SK-N-SH (cell line): ENCODE data around the gene ELAC2. TPM values are rescaled to one million over a fixed set of nuclear protein-coding genes. Genes with fewer than 3 reads are reported as not detected.

Source experiments
- CTCF ChIA-PET: fragments of 300-600, 350-600 bp; formaldehyde crosslinking; extraction: SDS; loops from one replicate; lab custom pipeline; 2021; lab: Yijun Ruan, JAX
- POLR2A ChIA-PET: fragments of 350-600 bp; sonication (Branson Sonifier 250); formaldehyde crosslinking; extraction: SDS; loops from one replicate; lab custom pipeline; 2020; ENCODE audit warnings: antibody characterized with exemption, inconsistent platforms; lab: Yijun Ruan, JAX
- DNase-seq: peaks from one replicate; pipeline ENCODE4 v3.0.0; 2012
- H2AFZ ChIP-seq: fragments of 200-600 bp; sonication (generic); 2 replicates; pipeline ENCODE4 v1.8.1; 2016; ENCODE audit warnings: antibody characterized with exemption, mild to moderate bottlenecking, low read depth
- H3F3A ChIP-seq: fragments of 200-600 bp; sonication (generic); replicated peaks from 2 replicates; pipeline ENCODE3; 2016; ENCODE audit warnings: antibody characterized with exemption, mild to moderate bottlenecking; ENCODE audit not compliant: insufficient read depth
- H3K27ac ChIP-seq, 2 experiments: fragments of 200-500 bp in 1 of 2; fragments of 200-600 bp in 1 of 2; sonication (Bioruptor generic) in 1 of 2; sonication (generic), shearing (Covaris generic) in 1 of 2; 2 replicates each; pipeline versions ENCODE4 v1.5.1 to v1.6.1; 2014 to 2016; ENCODE audit warnings: low read depth in 2 of 2, inconsistent platforms in 1 of 2, low read length in 1 of 2, mild to moderate bottlenecking in 1 of 2, mixed read lengths in 1 of 2
- H3K27me3 ChIP-seq: fragments of 200-600 bp; sonication (generic), shearing (Covaris generic); 2 replicates; pipeline ENCODE4 v1.6.1; 2016; ENCODE audit warnings: mixed run types; ENCODE audit not compliant: insufficient read depth
- H3K36me3 ChIP-seq, 2 experiments: fragments of 200-500 bp in 1 of 2; fragments of 200-600 bp in 1 of 2; sonication (Bioruptor generic) in 1 of 2; sonication (generic) in 1 of 2; replicated peaks in 1 of 2; 2 replicates each; pipeline versions ENCODE3 to v1.5.1; 2014 to 2016; ENCODE audit warnings: low read length in 1 of 2, mild to moderate bottlenecking in 1 of 2; ENCODE audit not compliant: insufficient read depth in 2 of 2, control insufficient read depth in 1 of 2
- H3K4me1 ChIP-seq, 2 experiments: fragments of 200-500 bp in 1 of 2; fragments of 200-600 bp in 1 of 2; sonication (Bioruptor generic) in 1 of 2; sonication (generic), shearing (Covaris generic) in 1 of 2; 2 replicates each; pipeline versions ENCODE4 v1.5.1 to v1.6.1; 2014 to 2016; ENCODE audit warnings: low read depth in 1 of 2, low read length in 1 of 2, mixed run types in 1 of 2; ENCODE audit not compliant: insufficient read depth in 2 of 2, control insufficient read depth in 1 of 2
- H3K4me2 ChIP-seq: fragments of 200-600 bp; sonication (generic), shearing (Covaris generic); 2 replicates; pipeline ENCODE4 v1.6.1; 2017; ENCODE audit warnings: mixed run types
- H3K4me3 ChIP-seq, 2 experiments: fragments of 200-500 bp in 1 of 2; fragments of 200-600 bp in 1 of 2; sonication (Bioruptor generic) in 1 of 2; sonication (generic), shearing (Covaris generic) in 1 of 2; 2 replicates each; pipeline versions ENCODE4 v1.5.1 to v1.8.1; 2014 to 2016; ENCODE audit warnings: low read depth in 2 of 2, inconsistent platforms in 1 of 2, low read length in 1 of 2, mild to moderate bottlenecking in 1 of 2, mixed read lengths in 1 of 2, moderate library complexity in 1 of 2
- H3K79me2 ChIP-seq: fragments of 200-600 bp; sonication (generic); 2 replicates; pipeline ENCODE4 v1.8.1; 2017; ENCODE audit warnings: mild to moderate bottlenecking; ENCODE audit not compliant: insufficient read depth
- H3K9ac ChIP-seq: fragments of 200-600 bp; sonication (generic); 2 replicates; pipeline ENCODE4 v1.6.1; 2017; ENCODE audit warnings: mixed run types
- H3K9me2 ChIP-seq: fragments of 200-600 bp; sonication (generic); 2 replicates; pipeline ENCODE4 v1.6.1; 2017; ENCODE audit warnings: mixed run types
- H3K9me3 ChIP-seq: fragments of 200-600 bp; sonication (generic); 2 replicates; pipeline ENCODE4 v1.6.1; 2017; ENCODE audit warnings: mixed run types, mild to moderate bottlenecking, moderate library complexity
- H4K20me1 ChIP-seq: fragments of 200-600 bp; sonication (generic); 2 replicates; pipeline ENCODE4 v1.6.1; 2017; ENCODE audit warnings: mild to moderate bottlenecking, mixed run types; ENCODE audit not compliant: insufficient read depth
- ELF1 ChIP-seq: IDR thresholded peaks from 2 replicates; pipeline ENCODE4 v1.4.0; 2012
- EP300 ChIP-seq, 2 experiments: IDR thresholded peaks; 2 replicates each; pipeline versions ENCODE4 v1.4.0 to v1.6.1; 2012; ENCODE audit warnings: borderline replicate concordance in 1 of 2, low read depth in 1 of 2, low read length in 1 of 2
- EZH2phosphoT487 ChIP-seq: fragments of 200-600 bp; sonication (generic); IDR thresholded peaks from 2 replicates; pipeline ENCODE4 v1.6.1; 2017; ENCODE audit warnings: low read depth, mixed run types, mild to moderate bottlenecking, antibody characterized with exemption, moderate library complexity, borderline replicate concordance
- FOXJ3 ChIP-seq: sonication (generic); formaldehyde crosslinking; IDR thresholded peaks from 2 replicates; pipeline ENCODE4 v1.5.1; 2020; ENCODE audit warnings: mild to moderate bottlenecking, missing genetic modification reagents
- GATA2 ChIP-seq: sonication (generic); formaldehyde crosslinking; IDR thresholded peaks from 2 replicates; pipeline ENCODE4 v1.5.0; 2020; ENCODE audit warnings: mild to moderate bottlenecking, missing genetic modification reagents
- MEF2A ChIP-seq: IDR thresholded peaks from 2 replicates; pipeline ENCODE4 v1.4.0; 2012; ENCODE audit warnings: low read depth, borderline replicate concordance
- POLR2AphosphoS5 ChIP-seq: IDR thresholded peaks from 2 replicates; pipeline ENCODE4 v1.6.1; 2012; ENCODE audit warnings: low read depth, low read length
- RCOR1 ChIP-seq: fragments of 150-350 bp; IDR thresholded peaks from 2 replicates; pipeline ENCODE4 v1.6.1; 2017; ENCODE audit warnings: antibody characterized with exemption, low read length
- RFX5 ChIP-seq: IDR thresholded peaks from 2 replicates; pipeline ENCODE4 v1.6.1; 2012; ENCODE audit warnings: mild to moderate bottlenecking, improper control_type of control experiment, low read length
- RXRA ChIP-seq: IDR thresholded peaks from 2 replicates; pipeline ENCODE4 v1.4.0; 2012; ENCODE audit warnings: low read depth, mild to moderate bottlenecking, borderline replicate concordance
- SMC3 ChIP-seq: IDR thresholded peaks from 2 replicates; pipeline ENCODE4 v1.6.1; 2012; ENCODE audit warnings: low read depth, low read length, improper control_type of control experiment
- TAF1 ChIP-seq: IDR thresholded peaks from 2 replicates; pipeline ENCODE4 v1.6.1; 2012; ENCODE audit warnings: low read depth, mild to moderate bottlenecking, low read length, moderate library complexity, borderline replicate concordance
- TCF12 ChIP-seq: IDR thresholded peaks from 2 replicates; pipeline ENCODE4 v1.4.0; 2012
- YY1 ChIP-seq: IDR thresholded peaks from 2 replicates; pipeline ENCODE4 v1.4.0; 2012; ENCODE audit warnings: low read depth, mild to moderate bottlenecking
- WGBS: methylation state at CpG from one replicate; pipeline ENCODE4 v1.1.6; 2017; ENCODE audit warnings: low lambda C conversion rate; 5-methylcytosine and 5-hydroxymethylcytosine counted together
- polyA plus RNA-seq, 3 experiments: library from polyadenylated mRNA; depleted of rRNA; stranded (reverse); fragments of >200 nt; gene quantifications; 2 replicates each; pipeline ENCODE4 v1.2.3, GENCODE V29; 2012
- TF ChIP-seq, protein P1 (sequence below): IDR thresholded peaks from 2 replicates; pipeline ENCODE4 v1.4.0; 2012; ENCODE audit warnings: low read depth
- TF ChIP-seq, protein P2 (sequence below): IDR thresholded peaks from 2 replicates; pipeline ENCODE4 v1.4.0; 2012; ENCODE audit warnings: low read depth, borderline replicate concordance
- TF ChIP-seq, protein P3 (sequence below): IDR thresholded peaks from 2 replicates; pipeline ENCODE4 v1.4.0; 2012; ENCODE audit warnings: low read depth, borderline replicate concordance
- TF ChIP-seq, protein P4 (sequence below): fragments of 200-600 bp; sonication (generic); IDR thresholded peaks from 2 replicates; pipeline ENCODE4 v1.6.1; 2017; ENCODE audit warnings: antibody characterized with exemption, mild to moderate bottlenecking, moderate library complexity

ELAC2 gene
- polyA plus RNA-seq, 1 of the 3 experiments (the other 2 are of a cell fraction): 77.6 TPM

- no peaks in the 10 kb centered on the region for H3K9me3 ChIP-seq
- H4K20me1 ChIP-seq: no peaks in the 10 kb centered on the region
- H2AFZ ChIP-seq: no peak overlapping the region
- ChIA-PET POLR2A (no interaction called here), CTCF (interaction anchor here (1.0 to 11.1 kb wide), 3 partner anchors 16 to 67 kb away, joined by 4 to 119 read pairs (median 5); no protein-coding TSS in a partner anchor)
- TF ChIP-seq FOXJ3 (CRISPR knock-in tag) (no peak), GATA2 (no peak), POLR2AphosphoS5 (no peak)
- TF ChIP-seq, protein P1, sequence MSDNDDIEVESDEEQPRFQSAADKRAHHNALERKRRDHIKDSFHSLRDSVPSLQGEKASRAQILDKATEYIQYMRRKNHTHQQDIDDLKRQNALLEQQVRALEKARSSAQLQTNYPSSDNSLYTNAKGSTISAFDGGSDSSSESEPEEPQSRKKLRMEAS: no peak
- TF ChIP-seq, protein P2, sequence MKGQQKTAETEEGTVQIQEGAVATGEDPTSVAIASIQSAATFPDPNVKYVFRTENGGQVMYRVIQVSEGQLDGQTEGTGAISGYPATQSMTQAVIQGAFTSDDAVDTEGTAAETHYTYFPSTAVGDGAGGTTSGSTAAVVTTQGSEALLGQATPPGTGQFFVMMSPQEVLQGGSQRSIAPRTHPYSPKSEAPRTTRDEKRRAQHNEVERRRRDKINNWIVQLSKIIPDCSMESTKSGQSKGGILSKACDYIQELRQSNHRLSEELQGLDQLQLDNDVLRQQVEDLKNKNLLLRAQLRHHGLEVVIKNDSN: no peak
- 57% methylated on average over 12 of the region's 12 CpGs for WGBS
- no peaks in the 10 kb centered on the region for H3K9me2 ChIP-seq
- H3K4me3 ChIP-seq: no peak overlapping the region
- H3K36me3 ChIP-seq: no peaks in the 10 kb centered on the region
- peaks cover 28% of the 10 kb centered on the region for H3K27me3 ChIP-seq
- no peak for DNase-seq
- no peak overlapping the region for H3K9ac ChIP-seq
- peaks cover 0 to 12% of the 10 kb centered on the region in 2 experiments; a peak in 2 of 4 replicates for H3K4me1 ChIP-seq
- no peak overlapping the region for H3K27ac ChIP-seq
- no peaks in the 10 kb centered on the region for H3K79me2 ChIP-seq
- no peaks in the 10 kb centered on the region for H3F3A ChIP-seq
- H3K4me2 ChIP-seq: no peak overlapping the region
These were observed 28.5 kb upstream of the ELAC2 start for GRCh38 chr17:13046361-13046760.

DNA sequence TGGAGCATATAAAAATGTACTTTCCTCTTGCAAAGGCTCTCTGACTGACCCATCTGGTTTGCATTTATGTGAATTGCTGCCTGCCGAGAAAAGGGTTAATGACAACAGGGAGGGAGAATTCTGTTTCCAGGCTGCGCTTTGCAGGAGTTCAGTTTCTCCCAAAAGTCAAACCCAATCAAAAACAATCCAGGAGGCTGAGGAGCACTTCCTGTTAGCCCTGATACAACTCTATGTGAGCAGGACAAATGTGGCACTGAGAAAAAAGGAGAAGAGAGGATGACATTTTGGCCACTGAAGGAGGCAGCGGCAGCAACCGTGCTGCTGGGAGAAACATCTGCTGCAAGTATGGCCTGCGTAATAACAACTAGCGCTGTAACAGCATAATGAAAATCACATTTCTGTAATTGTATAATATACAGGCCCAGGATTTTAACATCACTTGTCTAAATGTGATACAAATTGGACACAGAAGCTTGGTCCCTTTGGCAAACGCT lies 26.8 kb upstream of the ELAC2 start:
- Histone ChIP-seq H3K4me1 (peaks cover 0 to 12% of the 10 kb centered on the region in 2 experiments; a peak in 2 of 4 replicates), H3F3A (no peaks in the 10 kb centered on the region), H3K79me2 (no peaks in the 10 kb centered on the region), H2AFZ (no peak overlapping the region), H3K27ac (peak overlapping the region in 1 of 2 experiments; percentile 90; a peak in 2 of 4 replicates), H3K27me3 (peaks cover 31% of the 10 kb centered on the region), H3K4me2 (peak overlapping the region; percentile 21; the same call in 1 of the 2 replicates), H3K36me3 (no peaks in the 10 kb centered on the region), H4K20me1 (no peaks in the 10 kb centered on the region), H3K9ac (no peak overlapping the region), H3K4me3 (no peak overlapping the region), H3K9me3 (no peaks in the 10 kb centered on the region), H3K9me2 (no peaks in the 10 kb centered on the region)
- ChIA-PET CTCF (interaction anchor here (0.7 to 11.1 kb wide), 2 partner anchors 14 to 20 kb away, joined by 3 to 119 read pairs; no protein-coding TSS in a partner anchor), POLR2A (no interaction called here)
- WGBS: 15% methylated on average over 7 of the region's 7 CpGs
- peak; percentile 55 for DNase-seq
- TF ChIP-seq, protein P1: no peak
- TF ChIP-seq RXRA (no peak), TCF12 (peak; percentile 46; the same call in 1 of the 2 replicates), EP300 (IDR thresholded peaks at IDR 0.05; ENCODE audit: borderline replicate concordance in 1 of 2, low read depth in 1 of 2, low read length in 1 of 2) (peak in 1 of 2 experiments; percentile 88; a peak in 1 of 4 replicates), EZH2phosphoT487 (no peak), FOXJ3 (CRISPR knock-in tag) (no peak), YY1 (no peak), POLR2AphosphoS5 (no peak), GATA2 (peak; percentile 39), RCOR1 (peak; percentile 91), SMC3 (no peak), MEF2A (no peak), RFX5 (no peak), TAF1 (no peak), ELF1 (no peak)
- TF ChIP-seq, protein P3, sequence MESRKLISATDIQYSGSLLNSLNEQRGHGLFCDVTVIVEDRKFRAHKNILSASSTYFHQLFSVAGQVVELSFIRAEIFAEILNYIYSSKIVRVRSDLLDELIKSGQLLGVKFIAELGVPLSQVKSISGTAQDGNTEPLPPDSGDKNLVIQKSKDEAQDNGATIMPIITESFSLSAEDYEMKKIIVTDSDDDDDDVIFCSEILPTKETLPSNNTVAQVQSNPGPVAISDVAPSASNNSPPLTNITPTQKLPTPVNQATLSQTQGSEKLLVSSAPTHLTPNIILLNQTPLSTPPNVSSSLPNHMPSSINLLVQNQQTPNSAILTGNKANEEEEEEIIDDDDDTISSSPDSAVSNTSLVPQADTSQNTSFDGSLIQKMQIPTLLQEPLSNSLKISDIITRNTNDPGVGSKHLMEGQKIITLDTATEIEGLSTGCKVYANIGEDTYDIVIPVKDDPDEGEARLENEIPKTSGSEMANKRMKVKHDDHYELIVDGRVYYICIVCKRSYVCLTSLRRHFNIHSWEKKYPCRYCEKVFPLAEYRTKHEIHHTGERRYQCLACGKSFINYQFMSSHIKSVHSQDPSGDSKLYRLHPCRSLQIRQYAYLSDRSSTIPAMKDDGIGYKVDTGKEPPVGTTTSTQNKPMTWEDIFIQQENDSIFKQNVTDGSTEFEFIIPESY: no peak
- TF ChIP-seq, protein P4, sequence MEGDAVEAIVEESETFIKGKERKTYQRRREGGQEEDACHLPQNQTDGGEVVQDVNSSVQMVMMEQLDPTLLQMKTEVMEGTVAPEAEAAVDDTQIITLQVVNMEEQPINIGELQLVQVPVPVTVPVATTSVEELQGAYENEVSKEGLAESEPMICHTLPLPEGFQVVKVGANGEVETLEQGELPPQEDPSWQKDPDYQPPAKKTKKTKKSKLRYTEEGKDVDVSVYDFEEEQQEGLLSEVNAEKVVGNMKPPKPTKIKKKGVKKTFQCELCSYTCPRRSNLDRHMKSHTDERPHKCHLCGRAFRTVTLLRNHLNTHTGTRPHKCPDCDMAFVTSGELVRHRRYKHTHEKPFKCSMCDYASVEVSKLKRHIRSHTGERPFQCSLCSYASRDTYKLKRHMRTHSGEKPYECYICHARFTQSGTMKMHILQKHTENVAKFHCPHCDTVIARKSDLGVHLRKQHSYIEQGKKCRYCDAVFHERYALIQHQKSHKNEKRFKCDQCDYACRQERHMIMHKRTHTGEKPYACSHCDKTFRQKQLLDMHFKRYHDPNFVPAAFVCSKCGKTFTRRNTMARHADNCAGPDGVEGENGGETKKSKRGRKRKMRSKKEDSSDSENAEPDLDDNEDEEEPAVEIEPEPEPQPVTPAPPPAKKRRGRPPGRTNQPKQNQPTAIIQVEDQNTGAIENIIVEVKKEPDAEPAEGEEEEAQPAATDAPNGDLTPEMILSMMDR: no peak
